SH-SY5Y (cell line): Measurements from ENCODE around the gene PCNT.

Experiments
- GATA2 ChIP-seq: IDR thresholded peaks from 2 replicates; pipeline ENCODE4 v1.6.1; 2011; ENCODE audit warnings: mild to moderate bottlenecking, low read depth, low read length
- GATA3 ChIP-seq: IDR thresholded peaks from 2 replicates; pipeline ENCODE4 v1.6.1; 2011; ENCODE audit warnings: low read depth, mild to moderate bottlenecking, low read length, moderate library complexity

The PCNT gene

DNA sequence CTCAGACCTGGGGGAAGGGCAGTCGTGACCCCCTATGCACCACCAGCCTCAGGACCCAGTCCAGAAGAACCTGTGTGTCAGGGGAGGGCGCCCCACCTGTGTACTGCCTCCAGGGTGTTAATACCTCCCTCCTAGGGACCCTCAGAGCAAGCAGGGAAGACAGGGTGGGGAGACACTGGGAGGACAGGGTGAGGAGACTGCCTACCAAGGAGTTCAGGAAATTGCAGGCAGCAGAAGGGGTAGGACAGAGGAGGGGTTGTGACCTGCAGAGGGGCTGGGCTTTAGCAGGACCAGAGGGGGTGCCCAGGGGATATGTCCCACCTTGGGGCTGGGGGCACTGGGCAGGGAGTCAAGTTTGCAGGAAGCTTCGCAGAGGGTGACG lies 5.5 kb upstream of the PCNT start:
- TF ChIP-seq GATA2 = no peak

DNA sequence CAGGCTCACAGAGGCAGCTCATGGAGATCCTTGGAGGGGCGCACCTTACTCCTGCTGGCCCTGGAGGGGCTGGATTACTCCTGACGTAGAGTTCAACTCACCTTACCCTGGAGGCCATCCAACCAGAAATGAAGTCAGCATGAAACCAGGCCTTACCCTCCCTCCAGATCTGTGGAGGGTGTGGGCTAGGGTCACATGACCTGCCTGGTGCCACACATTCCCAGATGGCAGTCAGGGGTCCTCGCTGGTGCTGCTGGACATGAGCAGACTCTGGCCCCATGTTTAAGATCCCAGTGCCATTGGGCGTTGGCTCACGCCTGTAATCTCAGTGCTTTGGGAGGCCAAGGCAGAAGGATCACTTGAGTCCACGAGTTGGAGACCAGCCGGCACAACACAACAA lies 4.8 kb upstream of the PCNT start:
- no peak for TF ChIP-seq GATA2
- no peak for TF ChIP-seq GATA3

- TF ChIP-seq GATA3 = no peak
- no peak for TF ChIP-seq GATA2
These were observed 3.6 kb upstream of the PCNT start for GRCh38 chr21:46320331-46320801.

DNA sequence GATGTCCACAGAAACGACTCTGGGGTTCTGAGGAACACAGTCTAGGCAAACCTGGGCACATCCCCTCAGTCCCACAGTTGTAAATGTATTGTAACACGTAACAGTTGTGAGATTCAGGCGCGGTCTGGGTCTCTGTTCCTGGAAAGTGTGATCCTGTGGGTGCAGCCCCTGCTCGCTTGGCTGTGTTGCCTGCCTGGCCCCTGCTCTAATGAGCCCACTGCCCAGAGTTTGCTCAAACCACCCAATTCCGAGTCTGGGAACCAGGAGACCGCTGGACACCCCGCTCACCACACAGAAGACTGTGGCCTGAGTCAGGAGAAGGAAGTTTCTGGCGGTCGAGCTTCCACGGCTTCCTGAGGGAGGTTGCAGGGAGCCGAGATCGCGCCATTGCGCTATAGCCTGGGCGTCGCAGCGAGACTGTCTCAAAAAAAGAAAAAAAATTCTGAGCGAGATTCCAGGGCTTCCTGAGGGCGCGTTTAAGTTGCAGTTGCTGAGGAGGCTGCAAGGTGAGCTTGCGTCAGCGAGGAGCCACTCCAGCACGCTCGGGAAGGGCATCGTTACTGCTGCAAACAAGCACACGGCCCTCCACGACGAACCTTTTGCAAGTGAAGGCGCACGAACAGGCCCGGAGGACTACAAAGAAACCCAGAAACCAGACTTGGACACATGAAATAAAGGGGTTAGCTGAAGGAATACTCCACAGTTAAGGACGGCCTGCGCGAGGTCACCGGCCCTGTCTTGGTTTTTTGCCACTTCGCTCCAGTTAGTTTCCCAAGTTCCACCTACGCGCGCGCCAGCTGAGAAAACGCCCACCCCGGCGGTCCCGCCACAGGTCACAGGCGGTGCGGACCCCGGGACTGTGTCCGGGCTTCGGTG lies 1.4 kb upstream of the PCNT start:
- TF ChIP-seq GATA3 = no peak
- no peak for TF ChIP-seq GATA2

DNA sequence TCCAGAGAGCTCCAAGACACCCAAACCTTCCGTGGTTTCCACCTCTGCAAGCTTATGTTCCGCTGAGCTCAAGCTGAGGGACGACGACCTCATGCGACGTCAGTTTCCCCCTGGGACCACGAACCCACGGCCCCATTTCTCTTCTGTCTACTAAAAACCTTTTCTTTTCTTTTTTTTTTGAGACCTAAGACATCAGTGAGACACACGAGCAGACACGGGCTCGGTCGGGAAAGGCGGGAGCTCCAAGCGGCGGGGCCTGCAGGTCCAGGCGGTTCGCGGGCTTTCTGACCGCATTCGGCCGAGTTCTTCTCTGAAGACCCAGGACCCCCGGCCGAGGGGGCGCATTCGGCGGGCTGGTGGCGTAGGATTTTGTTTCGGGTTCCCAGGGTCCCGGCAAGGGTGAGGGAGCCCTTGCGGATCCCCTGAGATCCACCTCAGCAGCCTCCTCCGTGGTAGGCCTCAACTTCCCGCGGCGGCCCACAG lies 688 bp upstream of the PCNT start:
- TF ChIP-seq GATA2 = no peak
- TF ChIP-seq GATA3 = no peak

DNA sequence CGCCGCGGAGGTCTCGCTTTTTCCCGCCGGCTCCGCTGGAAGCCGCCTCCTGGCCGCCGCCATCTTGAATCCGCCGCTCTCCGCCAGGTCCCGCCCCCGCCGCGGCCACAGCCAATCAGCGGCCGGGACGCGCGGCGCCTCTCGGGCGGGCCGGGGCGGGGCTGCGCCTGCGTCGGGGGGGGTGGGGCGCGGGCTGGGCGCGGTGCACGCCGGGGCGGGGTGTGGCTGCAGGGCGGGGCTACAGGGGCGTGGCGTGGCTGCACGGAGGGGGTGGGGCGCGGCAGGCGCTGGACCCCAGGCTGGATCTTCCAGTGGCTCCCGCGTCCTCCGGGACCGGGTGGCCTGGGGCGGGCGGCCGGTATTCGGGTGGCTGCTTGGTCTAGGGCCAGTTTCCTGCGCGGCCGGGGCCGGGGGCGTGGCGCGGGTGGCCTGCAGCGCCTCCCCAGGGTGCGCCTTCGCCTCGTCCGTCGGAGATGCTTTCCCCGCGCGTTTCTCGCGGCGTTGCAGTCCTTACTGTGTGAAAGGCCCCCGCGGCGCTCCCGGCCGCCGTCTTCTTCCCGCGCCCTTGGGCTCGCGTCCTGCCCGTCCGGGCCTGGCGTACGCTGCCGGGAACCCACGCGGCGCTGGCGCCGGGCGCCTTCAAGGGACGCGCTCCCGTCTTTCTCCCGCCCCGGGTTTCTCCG lies 575 bp downstream of the PCNT start:
- TF ChIP-seq GATA3 = no peak
- no peak for TF ChIP-seq GATA2

DNA sequence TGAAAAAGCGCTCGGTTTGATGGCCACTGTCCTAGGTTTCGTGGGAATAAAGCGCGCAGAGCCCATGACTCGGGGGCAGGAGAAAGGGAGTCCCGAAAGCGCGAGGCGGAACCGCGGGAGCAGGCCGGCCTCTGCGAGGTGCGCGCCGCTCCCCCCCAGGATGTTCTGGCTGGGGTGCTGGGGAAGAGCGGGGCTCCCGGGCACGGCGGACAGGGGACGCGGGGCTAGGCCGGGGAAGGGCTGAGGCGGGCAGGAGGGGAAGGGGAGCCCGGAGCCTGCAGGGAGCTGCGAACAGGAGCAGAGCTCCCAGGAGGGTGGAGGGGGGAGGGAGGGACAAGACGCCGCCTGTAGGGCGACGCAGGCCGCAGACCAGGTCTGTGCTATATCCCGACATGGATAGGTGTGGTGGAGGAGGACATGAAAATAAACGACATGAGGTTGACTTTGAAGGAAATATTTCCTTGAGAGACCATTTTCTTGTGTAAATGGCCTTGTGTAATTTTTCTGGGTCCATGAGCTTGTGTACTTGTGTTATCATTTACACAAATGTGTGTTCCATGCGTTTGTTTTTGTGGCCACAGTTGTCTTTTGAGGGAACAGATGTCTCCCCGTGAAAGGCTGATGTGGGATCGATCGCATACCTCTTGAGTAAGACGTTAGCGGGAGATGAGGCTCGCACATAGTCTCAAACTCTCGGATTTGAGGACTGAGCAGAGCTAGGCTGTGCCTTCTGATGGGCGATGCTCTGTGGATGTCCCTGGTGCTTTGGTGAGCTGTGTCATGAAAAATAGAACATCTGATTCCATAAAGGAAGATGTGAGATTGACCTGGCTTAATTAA lies 1.3 kb downstream of the PCNT start:
- TF ChIP-seq GATA3 (no peak), GATA2 (no peak)

- TF ChIP-seq GATA3 = no peak
- no peak for TF ChIP-seq GATA2
These were observed 2.3 kb downstream of the PCNT start for GRCh38 chr21:46326110-46326703.

DNA sequence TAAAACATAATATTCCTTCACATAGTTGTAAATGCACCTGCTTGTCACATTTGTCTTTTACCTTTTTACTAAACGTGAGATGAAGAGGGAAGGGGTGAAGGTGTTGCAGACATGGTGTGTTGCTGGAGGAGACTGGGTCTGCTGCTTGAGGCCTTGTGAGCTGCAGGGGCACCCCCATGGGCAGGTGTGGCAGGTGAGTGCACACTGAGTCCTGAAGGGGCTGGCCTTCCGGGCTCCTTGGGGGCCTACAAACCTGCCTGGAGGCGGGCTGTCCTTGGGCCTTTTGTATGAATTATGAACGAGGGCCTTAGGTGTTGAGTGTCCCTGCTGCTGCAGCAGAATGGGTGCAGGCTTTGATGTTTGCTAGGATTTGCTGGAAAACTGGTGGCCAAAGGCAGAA lies 3.8 kb downstream of the PCNT start:
- TF ChIP-seq GATA3 (no peak), GATA2 (no peak)

DNA sequence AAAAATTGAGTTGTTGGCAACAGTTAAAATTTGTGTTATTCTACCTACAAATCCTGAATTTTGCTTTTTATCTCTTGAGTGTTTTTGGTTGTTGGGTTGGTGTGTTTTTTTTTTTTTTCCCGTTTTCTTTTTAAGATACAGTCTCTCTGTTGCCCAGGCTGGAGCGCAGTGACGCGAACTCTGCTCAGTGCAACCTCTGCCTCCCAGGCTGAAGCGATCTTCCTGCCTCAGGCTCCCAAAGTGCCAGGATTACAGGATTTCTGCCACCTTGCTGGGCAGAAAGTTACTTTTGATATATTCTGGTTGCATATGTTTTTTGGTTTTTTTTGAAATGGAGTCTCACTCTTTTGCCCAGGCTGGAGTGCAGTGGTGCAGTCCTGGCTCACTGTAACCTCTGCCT lies 4.2 kb downstream of the PCNT start:
- TF ChIP-seq GATA3 = no peak
- no peak for TF ChIP-seq GATA2

DNA sequence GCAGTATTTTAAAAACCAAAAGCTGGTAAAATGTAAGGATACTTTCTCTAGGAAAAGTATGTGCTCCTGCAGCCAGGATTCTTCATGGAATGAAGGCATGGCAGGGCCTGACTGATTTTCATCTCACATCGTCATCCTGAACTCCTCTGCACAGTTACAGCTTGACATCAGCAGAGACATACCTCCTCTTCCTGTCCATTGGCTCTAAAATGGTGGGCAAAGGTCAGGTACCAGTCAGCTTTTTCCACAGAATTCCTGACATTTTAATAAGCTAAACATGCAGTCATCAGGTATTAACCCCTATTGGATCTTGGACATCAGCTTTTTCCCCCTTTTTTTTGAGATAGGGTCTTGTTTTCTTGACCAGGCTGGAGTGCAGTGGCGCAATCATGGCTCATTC lies 5.8 kb downstream of the PCNT start:
- TF ChIP-seq GATA2 (no peak), GATA3 (no peak)

GRCh38 chr21:46334351-46335140 lies 10.6 kb downstream of the PCNT start:
- TF ChIP-seq GATA2 (no peak), GATA3 (no peak)

DNA sequence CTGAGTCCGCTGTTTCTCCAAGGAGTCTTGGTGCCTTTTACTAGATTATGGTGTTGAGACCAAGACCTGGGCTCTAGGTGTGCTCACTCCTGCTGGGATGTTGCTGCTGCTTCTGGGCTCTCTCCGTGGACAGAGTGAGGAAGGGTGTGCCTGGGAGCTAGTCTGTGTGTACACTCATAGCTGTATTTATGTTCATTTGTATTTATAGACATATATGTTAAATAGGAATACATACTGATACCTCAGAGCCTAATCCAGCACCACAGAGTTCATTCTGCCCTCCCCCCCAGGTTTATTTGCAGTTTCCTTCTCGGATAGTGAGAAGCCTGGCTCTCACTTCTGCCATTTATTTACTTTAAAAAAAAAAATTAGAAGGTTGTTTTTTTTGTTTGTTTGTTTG lies 12.6 kb downstream of the PCNT start:
- no peak for TF ChIP-seq GATA3
- TF ChIP-seq GATA2 = no peak
